ENCODE data around the gene IDH2. TPM values are rescaled to one million over a fixed set of nuclear protein-coding genes. Genes with fewer than 3 reads are reported as not detected.

Gene IDH2
- total and polyA plus RNA-seq, 2 of the 13 experiments (the other 11 are each of a cell fraction or from before 2014, with no cell fraction given) = 121 to 145 TPM

GRCh38 chr15:90054618-90055097 lies 47.6 kb downstream of the IDH2 start (continued):
- no peak for TF ChIP-seq ZBTB40 (IDR thresholded peaks at IDR 0.05)
- TF ChIP-seq ZBTB40 (CRISPR knock-in tag; IDR thresholded peaks at IDR 0.05) = no peak; the same call in 1 of the 2 replicates
- peak; percentile 69; the same call in 1 of the 2 replicates for TF ChIP-seq ESRRA (CRISPR knock-in tag; IDR thresholded peaks at IDR 0.05; ENCODE audit: low read depth)
- no peak for TF ChIP-seq FOXA1 (IDR thresholded peaks at IDR 0.05)
- no peak; the same call in 1 of the 2 replicates for TF ChIP-seq FOXA1 (CRISPR knock-in tag; IDR thresholded peaks at IDR 0.05)
- TF ChIP-seq ZNF703 (CRISPR knock-in tag; IDR thresholded peaks at IDR 0.05; ENCODE audit: borderline replicate concordance) = 0 out of 2 replicates have a peak, but pooled peaks have one; percentile 59
- TF ChIP-seq, protein P1, sequence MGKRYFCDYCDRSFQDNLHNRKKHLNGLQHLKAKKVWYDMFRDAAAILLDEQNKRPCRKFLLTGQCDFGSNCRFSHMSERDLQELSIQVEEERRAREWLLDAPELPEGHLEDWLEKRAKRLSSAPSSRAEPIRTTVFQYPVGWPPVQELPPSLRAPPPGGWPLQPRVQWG (CRISPR knock-in tag; IDR thresholded peaks at IDR 0.05; ENCODE audit: borderline replicate concordance, low read depth) = no peak
- no peak for TF ChIP-seq ZNF24 (IDR thresholded peaks at IDR 0.05)
- peak; percentile 58; the same call in 1 of the 2 replicates for TF ChIP-seq ZNF710 (CRISPR knock-in tag; IDR thresholded peaks at IDR 0.05; ENCODE audit: borderline replicate concordance)
- TF ChIP-seq, protein P2, sequence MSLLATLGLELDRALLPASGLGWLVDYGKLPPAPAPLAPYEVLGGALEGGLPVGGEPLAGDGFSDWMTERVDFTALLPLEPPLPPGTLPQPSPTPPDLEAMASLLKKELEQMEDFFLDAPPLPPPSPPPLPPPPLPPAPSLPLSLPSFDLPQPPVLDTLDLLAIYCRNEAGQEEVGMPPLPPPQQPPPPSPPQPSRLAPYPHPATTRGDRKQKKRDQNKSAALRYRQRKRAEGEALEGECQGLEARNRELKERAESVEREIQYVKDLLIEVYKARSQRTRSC (CRISPR knock-in tag; IDR thresholded peaks at IDR 0.05; ENCODE audit: low read depth) = no peak
- TF ChIP-seq ZNF451 (CRISPR knock-in tag; IDR thresholded peaks at IDR 0.05) = no peak
- peak; percentile 64; the same call in 1 of the 2 replicates for TF ChIP-seq RXRA (CRISPR knock-in tag; IDR thresholded peaks at IDR 0.05)
- TF ChIP-seq RFX3 (CRISPR knock-in tag; IDR thresholded peaks at IDR 0.05) = no peak
- no peak for TF ChIP-seq NR2F1 (CRISPR knock-in tag; IDR thresholded peaks at IDR 0.05)
- TF ChIP-seq ZNF382 (CRISPR knock-in tag; IDR thresholded peaks at IDR 0.05; ENCODE audit: borderline replicate concordance) = no peak
- no peak for TF ChIP-seq ZNF3 (CRISPR knock-in tag; IDR thresholded peaks at IDR 0.05)
- TF ChIP-seq ZSCAN22 (CRISPR knock-in tag; IDR thresholded peaks at IDR 0.05) = no peak
- TF ChIP-seq ZNF775 (CRISPR knock-in tag; IDR thresholded peaks at IDR 0.05; ENCODE audit: borderline replicate concordance) = no peak
